ENCODE measurements around the gene STAT4.

GRCh38 chr2:191183516-191183915 is 32.7 kb upstream of the STAT4 start:
- no peak for TF ChIP-seq CTCF (IDR thresholded peaks at IDR 0.05; ENCODE audit: low read depth, low read length, poor library complexity, severe bottlenecking)
- no peak for TF ChIP-seq EZH2phosphoT487 (IDR thresholded peaks at IDR 0.05; ENCODE audit: borderline replicate concordance, low read length)
